Aorta (tissue), 5 donors: ENCODE measurements around the gene ACKR3. TPM values are rescaled to one million over a fixed set of nuclear protein-coding genes. Genes with fewer than 3 reads are reported as not detected.
A peak's percentile ranks its signal among the peaks of the same experiment; 100 is the strongest.

ENCODE experiments used
- ATAC-seq: fragments of 200-7000 bp; cut with Tn5 transposase; one replicate; pipeline ENCODE4 v1.9.1; 2022; ENCODE audit warnings: moderate library complexity; ENCODE audit not compliant: low FRiP score
- DNase-seq, 2 donors: peaks; one replicate each; pipeline ENCODE4 v3.0.0-alpha.2; 2020
- H3K27ac ChIP-seq, 2 donors: one replicate each; pipeline ENCODE4 v1.5.1; 2013; ENCODE audit warnings: low read length in 2 of 2, mild to moderate bottlenecking in 2 of 2, moderate library complexity in 2 of 2, control low read depth in 1 of 2, inconsistent platforms in 1 of 2, low read depth in 1 of 2
- H3K27me3 ChIP-seq, 2 donors: one replicate each; pipeline ENCODE4 v1.6.1; 2013; ENCODE audit warnings: control low read depth in 1 of 2, low read length in 1 of 2, mild to moderate bottlenecking in 1 of 2, moderate library complexity in 1 of 2; ENCODE audit not compliant: insufficient read depth in 2 of 2, control insufficient read depth in 1 of 2
- H3K36me3 ChIP-seq, 2 donors: one replicate each; pipeline ENCODE4 v1.6.1; 2013; ENCODE audit warnings: control low read depth in 1 of 2, low read length in 1 of 2, mild to moderate bottlenecking in 1 of 2; ENCODE audit not compliant: insufficient read depth in 2 of 2, control insufficient read depth in 1 of 2
- H3K4me1 ChIP-seq, 2 donors: one replicate each; pipeline ENCODE4 v1.6.1; 2013; ENCODE audit warnings: low read length in 2 of 2, control low read depth in 1 of 2, mild to moderate bottlenecking in 1 of 2, moderate library complexity in 1 of 2; ENCODE audit not compliant: insufficient read depth in 2 of 2, control insufficient read depth in 1 of 2
- H3K4me3 ChIP-seq, 2 donors: one replicate each; pipeline ENCODE4 v1.5.1; 2013; ENCODE audit warnings: low read length in 2 of 2, control low read depth in 1 of 2, mild to moderate bottlenecking in 1 of 2
- H3K9me3 ChIP-seq: one replicate; pipeline ENCODE4 v1.6.1; 2013; ENCODE audit warnings: mild to moderate bottlenecking, low read length; ENCODE audit not compliant: control insufficient read depth
- WGBS, 2 donors: extraction: QIAGEN DNeasy Blood & Tissue Kit; methylation state at CpG; one replicate each; pipeline ENCODE4 v1.1.7; 2013; 5-methylcytosine and 5-hydroxymethylcytosine counted together
- intact Hi-C, 2 donors: fragments of 100-400 bp; cut with DNase I; formaldehyde crosslinking; loops; one replicate each; pipeline versions ENCODE4 v1.14.2 to v1.15.0; 2022
- long read RNA-seq, 2 donors: library from polyadenylated mRNA; unstranded; transcript quantifications; one replicate each; pipeline ENCODE4 v2.0.0, GENCODE V29; 2020 to 2021
- polyA plus RNA-seq, 2 donors: library from polyadenylated mRNA; stranded (reverse); fragments of 200-250 nt; gene quantifications; one replicate each; pipeline ENCODE4 v1.2.3, GENCODE V29; 2013
- total RNA-seq, 2 donors: library from RNA; stranded (reverse); fragmentation: NEBNext Ultra II Directional; extraction: Animal tissue kit (Norgen Biotek cat#: 25700); gene quantifications; one replicate each; pipeline ENCODE4 v1.2.1, GENCODE V29; 2021
- donor health status: healthy with polysubstance abuse.
- donor health status: Bipolar disorder and iron deficiency.
- donor health status: DM: no; HTN: no; CAD: no.
- donor health status: DM: no; HTN: no; CAD: no.
- donor health status: DM: yes; HTN: yes; CAD: no.

The ACKR3 gene
- total RNA-seq: 100 to 1,000 TPM; 113 to 116 TPM
- 10 to 100 TPM in 1 of 2 donors, 1 to 10 TPM in 1; 7.0 to 37.5 TPM for polyA plus RNA-seq
- long read RNA-seq, donor 1, partial matches to known transcripts: 1 of 59 reads
- long read RNA-seq, donor 1, other reads (novel, unspliced or antisense): 58 of 59 reads
- long read RNA-seq, donor 2, transcript ACKR3-202 (2 exons, 713 nt): minor isoform, 6 of 65 reads
- long read RNA-seq, donor 2, transcript ACKR3-201 (2 exons, 2,203 nt): major isoform, 39 of 65 reads
- long read RNA-seq, donor 2, partial matches to known transcripts: 0 of 65 reads
- long read RNA-seq, donor 2, other reads (novel, unspliced or antisense): 20 of 65 reads

GRCh38 chr2:236569573-236569973 is at the start of gene ACKR3:
Gene ACKR3 (plus strand): TSS chr2:236569825. CDS start chr2:236580466, 10,641 bp downstream.
- peak within 1 kb of the TSS; percentile 80 to 93 for H3K27ac ChIP-seq
- no peaks in the 10 kb centered on the region for H3K9me3 ChIP-seq
- H3K36me3 ChIP-seq: no peaks in the 10 kb centered on the region
- intact Hi-C loops: loop anchor here (5.0 to 10.0 kb wide), 6 partner anchors 57 to 503 kb away; no protein-coding TSS in a partner anchor
- WGBS, 2 donors: 0 to 1% methylated on average over 10 of the region's 10 CpGs
- peaks cover 0 to 11% of the 10 kb centered on the region in 2 donors for H3K4me1 ChIP-seq
- H3K4me3 ChIP-seq: peak within 1 kb of the TSS; percentile 67 to 80
- ATAC-seq (peak; percentile 88), DNase-seq (peak; percentile 83 to 91)
- no peaks in the 10 kb centered on the region for H3K27me3 ChIP-seq

DNA sequence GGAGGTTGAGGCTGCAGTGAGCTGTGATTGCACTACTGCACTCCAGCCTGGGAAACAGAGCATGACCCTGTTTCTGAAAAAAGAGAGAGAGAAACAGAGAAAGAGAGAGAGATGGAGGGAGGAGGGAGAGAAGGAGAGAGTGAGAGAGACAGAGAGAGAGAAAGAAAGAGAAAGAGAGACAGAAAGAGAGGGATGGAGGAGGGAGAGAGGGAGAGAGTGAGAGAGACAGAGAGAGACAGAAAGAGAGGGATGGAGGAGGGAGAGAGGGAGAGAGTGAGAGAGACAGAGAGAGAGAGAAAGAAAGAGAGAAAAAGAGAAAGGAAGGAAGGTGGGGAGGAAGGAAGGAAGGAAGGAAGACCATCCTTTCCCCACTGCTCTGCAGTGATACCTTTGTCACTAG is 48.1 kb upstream of the ACKR3 start:
- no peak for ATAC-seq
- intact Hi-C loops: no loop called here
- no peaks in the 10 kb centered on the region for H3K27me3 ChIP-seq
- no peaks in the 10 kb centered on the region for H3K36me3 ChIP-seq
- no peak for DNase-seq
- no peaks in the 10 kb centered on the region for H3K4me1 ChIP-seq
- no peak overlapping the region for H3K27ac ChIP-seq
- H3K9me3 ChIP-seq: no peaks in the 10 kb centered on the region
- no peak overlapping the region for H3K4me3 ChIP-seq

DNA sequence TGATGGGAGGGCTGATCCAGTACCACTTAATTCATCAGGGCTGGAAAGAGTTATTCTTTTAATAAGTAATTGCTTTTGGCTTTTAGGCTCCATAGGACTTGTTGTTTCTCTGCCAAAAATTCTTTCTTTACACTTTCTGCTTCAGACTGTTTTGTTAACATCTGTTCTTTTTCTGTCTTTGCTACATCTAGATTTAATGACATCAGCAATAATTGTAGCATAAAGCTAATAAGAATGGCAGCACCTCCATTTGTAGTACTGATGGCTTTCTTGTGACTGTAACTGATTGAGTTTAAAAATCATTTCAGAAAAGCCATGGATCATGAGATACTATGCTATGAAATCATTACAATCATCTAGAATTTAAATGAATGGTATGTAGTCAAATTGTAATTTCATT is 46.4 kb upstream of the ACKR3 start:
- no peak for ATAC-seq
- Histone ChIP-seq H3K4me1 (no peaks in the 10 kb centered on the region), H3K9me3 (no peaks in the 10 kb centered on the region), H3K36me3 (no peaks in the 10 kb centered on the region), H3K4me3 (no peak overlapping the region), H3K27me3 (no peaks in the 10 kb centered on the region), H3K27ac (no peak overlapping the region)
- DNase-seq: no peak
- intact Hi-C loops: no loop called here

- no peaks in the 10 kb centered on the region for H3K9me3 ChIP-seq
Observed at GRCh38 chr2:236525411-236525997, 44.1 kb upstream of the ACKR3 start.

DNA sequence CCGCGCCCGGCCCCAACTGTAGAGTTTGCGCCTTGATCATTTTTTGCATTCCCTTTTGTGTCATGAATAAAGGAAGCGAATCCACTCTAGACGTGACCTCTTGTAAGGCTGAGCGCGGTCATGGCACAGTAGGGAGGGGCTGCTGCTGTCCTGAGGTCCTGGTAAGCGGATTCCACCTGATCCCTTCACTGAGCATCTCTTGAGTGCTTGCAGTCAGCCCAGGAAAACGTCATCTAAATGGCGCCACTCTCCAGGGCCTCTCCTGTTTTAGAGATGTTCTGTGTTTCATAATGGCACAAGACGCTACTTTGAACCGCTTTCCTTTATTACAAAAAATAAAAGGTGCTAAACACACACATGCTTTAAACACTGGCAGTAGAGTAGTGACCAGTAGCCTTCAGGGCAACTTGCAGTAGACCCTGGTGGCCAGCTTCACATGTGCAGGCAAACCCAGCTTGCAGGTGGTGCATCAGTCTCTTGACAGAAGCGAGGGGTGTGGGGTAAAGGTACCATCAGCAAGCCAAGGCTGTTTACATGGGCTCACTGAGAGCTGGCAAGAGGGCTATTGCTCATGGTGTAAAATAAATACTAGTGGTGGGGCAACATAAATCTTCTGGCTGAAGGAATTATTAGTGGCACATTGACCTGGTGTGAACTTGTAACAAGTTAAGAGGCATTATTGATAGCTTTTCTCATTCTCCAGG is 43.0 kb upstream of the ACKR3 start:
- Histone ChIP-seq H3K9me3 (no peaks in the 10 kb centered on the region), H3K4me3 (no peak overlapping the region), H3K4me1 (no peaks in the 10 kb centered on the region), H3K27ac (no peak overlapping the region), H3K36me3 (no peaks in the 10 kb centered on the region), H3K27me3 (no peaks in the 10 kb centered on the region)
- WGBS, 2 donors: 96% methylated on average over 14 of the region's 14 CpGs
- no peak for DNase-seq
- intact Hi-C loops: no loop called here
- no peak for ATAC-seq

More at GRCh38 chr2:236525411-236525997, 44.1 kb upstream of the ACKR3 start:
- intact Hi-C loops: no loop called here
- WGBS, 2 donors: 94 to 95% methylated on average over 8 of the region's 8 CpGs
- DNase-seq (no peak), ATAC-seq (no peak)
- no peak overlapping the region for H3K4me3 ChIP-seq
- H3K4me1 ChIP-seq: no peaks in the 10 kb centered on the region
- H3K27ac ChIP-seq: no peak overlapping the region
- H3K36me3 ChIP-seq: no peaks in the 10 kb centered on the region
- no peaks in the 10 kb centered on the region for H3K27me3 ChIP-seq

DNA sequence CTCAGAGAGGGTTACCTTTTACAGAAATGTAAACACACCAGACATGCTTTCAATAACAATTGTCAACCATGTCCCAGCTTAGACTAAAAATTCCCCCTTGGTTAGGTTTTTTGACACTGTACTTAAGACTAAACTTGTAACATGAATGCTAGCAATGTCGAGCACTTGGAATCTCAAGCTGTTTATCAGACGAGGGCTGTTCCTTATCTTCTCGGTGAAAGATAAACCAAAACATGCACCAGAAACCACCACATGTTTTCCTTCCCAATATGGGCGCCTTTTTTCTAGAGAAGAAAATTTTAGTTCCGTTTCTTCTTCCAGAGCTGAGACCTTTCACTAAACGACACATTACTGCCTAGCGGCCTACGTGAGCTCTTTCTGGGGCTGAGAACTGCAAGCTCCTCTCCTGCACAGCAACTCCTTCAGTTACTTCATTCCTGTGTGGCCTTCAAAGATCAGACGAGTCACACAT is 42.4 kb upstream of the ACKR3 start:
- intact Hi-C loops: no loop called here
- no peak for ATAC-seq

DNA sequence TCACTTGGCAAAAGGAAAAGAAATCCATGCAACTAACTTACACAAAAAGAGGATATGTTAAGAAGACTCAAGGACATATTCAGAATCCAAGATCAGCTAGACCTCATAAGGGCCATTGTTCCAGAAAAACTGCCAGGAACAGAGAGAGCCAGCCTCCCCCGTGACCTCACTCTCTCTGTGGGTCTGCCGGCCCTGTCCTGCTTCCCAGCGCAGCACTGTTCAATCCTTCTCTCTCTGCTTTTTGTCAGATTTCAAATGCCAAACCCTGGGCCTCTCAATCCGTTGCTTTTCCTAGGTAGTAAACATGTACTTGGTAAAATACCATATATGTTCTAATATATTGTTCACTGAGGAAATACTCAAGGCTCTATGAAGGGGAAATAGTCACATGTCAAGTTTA is 40.0 kb upstream of the ACKR3 start:
- Histone ChIP-seq H3K36me3 (no peaks in the 10 kb centered on the region), H3K4me1 (no peaks in the 10 kb centered on the region), H3K27ac (no peak overlapping the region), H3K27me3 (no peaks in the 10 kb centered on the region), H3K9me3 (no peaks in the 10 kb centered on the region), H3K4me3 (no peak overlapping the region)
- ATAC-seq (no peak), DNase-seq (no peak)
- WGBS, 2 donors: 78 to 86% methylated on average over 4 of the region's 4 CpGs
- intact Hi-C loops: no loop called here

More for the DNA sequence above, 42.4 kb upstream of the ACKR3 start:
- Histone ChIP-seq H3K27ac (no peak overlapping the region), H3K27me3 (no peaks in the 10 kb centered on the region), H3K4me1 (no peaks in the 10 kb centered on the region), H3K36me3 (no peaks in the 10 kb centered on the region), H3K9me3 (no peaks in the 10 kb centered on the region), H3K4me3 (no peak overlapping the region)
- 63% methylated on average over 9 of the region's 9 CpGs for WGBS, 2 donors
- no peak for DNase-seq

GRCh38 chr2:236530512-236530911 is 39.1 kb upstream of the ACKR3 start:
- intact Hi-C loops: no loop called here
- no peak overlapping the region for H3K27ac ChIP-seq
- H3K36me3 ChIP-seq: no peaks in the 10 kb centered on the region
- 65 to 67% methylated on average over 1 of the region's 1 CpG for WGBS, 2 donors
- H3K9me3 ChIP-seq: no peaks in the 10 kb centered on the region
- DNase-seq (no peak), ATAC-seq (no peak)
- no peaks in the 10 kb centered on the region for H3K4me1 ChIP-seq
- H3K4me3 ChIP-seq: no peak overlapping the region
- H3K27me3 ChIP-seq: no peaks in the 10 kb centered on the region
